NCI-H146 treated with DMSO at 0.1 percent for 48 hours (cell line): ENCODE measurements around the gene TMC2.
A peak's percentile ranks its signal among the peaks of the same experiment; 100 is the strongest.
"Not testable (repeated sequence)": the region's sequence is repeated elsewhere in the genome, so short reads cannot be mapped to it uniquely, and the experiment has no call there.

ENCODE experiments used
- DNase-seq: peaks from one replicate; lab custom pipeline; 2025; ENCODE audit not compliant: unreplicated experiment; lab: John Stamatoyannopoulos, UW

Gene TMC2

DNA sequence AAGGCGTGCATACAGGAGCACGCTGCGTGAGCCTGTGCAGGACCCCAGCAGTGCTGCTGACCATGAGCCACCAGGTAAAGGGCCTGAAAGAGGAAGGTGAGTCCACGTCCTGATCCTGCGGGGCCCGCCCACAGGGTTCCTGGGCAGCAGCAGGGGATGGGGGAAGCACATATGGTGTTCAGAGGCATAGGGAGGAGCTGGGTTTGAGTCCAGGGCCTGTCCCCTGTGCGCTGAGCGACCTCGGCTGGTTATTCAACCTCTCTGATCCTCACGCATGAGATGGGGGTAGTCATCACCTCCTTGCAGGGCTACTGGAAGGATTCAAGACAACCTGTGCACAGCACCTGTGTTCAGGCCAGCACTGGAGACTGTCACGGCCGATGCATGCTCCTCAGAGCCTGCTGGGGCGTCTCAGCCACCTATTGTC, at the start of gene TMC2:
TMC2 (plus strand) TSS at position 14 of the 427 bp plus-strand sequence; CDS start at position 63, 49 bp downstream.
- no peak for DNase-seq

DNA sequence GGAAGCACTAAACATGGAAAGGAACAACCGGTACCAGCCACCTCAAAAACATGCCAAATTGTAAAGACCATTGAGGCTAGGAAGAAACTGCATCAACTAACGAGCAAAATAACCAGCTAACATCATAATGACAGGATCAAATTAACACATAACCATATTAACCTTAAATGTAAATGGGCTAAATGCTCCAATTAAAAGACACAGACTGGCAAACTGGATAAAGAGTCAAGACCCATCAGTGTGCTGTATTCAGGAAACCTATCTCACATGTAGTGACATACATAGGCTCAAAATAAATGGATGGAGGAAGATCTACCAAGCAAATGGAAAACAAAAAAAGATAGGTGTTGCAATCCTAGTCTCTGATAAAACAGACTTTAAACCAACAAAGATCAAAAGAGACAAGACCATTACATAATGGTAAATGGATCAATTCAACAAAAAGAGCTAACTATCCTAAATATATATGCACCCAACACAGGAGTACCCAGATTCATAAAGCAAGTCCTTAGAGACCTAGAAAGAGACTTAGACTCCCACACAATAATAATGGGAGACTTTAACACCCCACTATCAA, 33.5 kb upstream of the TMC2 start:
- DNase-seq: not testable (repeated sequence)

- DNase-seq: not testable (repeated sequence)
Measured at GRCh38 chr20:2504803-2505202, 31.6 kb upstream of the TMC2 start.

DNA sequence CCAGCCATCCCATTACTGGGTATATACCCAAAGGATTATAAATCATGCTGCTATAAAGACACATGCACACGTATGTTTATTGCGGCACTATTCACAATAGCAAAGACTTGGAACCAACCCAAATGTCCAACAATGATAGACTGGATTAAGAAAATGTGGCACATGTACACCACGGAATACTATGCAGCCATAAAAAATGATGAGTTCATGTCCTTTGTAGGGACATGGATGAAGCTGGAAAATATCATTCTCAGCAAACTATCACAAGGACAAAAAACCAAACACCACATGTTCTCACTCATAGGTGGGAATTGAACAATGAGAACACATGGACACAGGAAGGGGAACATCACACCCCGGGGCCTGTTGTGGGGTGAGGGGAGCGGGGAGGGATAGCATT, 29.9 kb upstream of the TMC2 start:
- not testable (repeated sequence) for DNase-seq

- no peak for DNase-seq
Measured at GRCh38 chr20:2507464-2507863, 28.9 kb upstream of the TMC2 start.

- DNase-seq: no peak
Measured at GRCh38 chr20:2507875-2508630, 28.3 kb upstream of the TMC2 start.

DNA sequence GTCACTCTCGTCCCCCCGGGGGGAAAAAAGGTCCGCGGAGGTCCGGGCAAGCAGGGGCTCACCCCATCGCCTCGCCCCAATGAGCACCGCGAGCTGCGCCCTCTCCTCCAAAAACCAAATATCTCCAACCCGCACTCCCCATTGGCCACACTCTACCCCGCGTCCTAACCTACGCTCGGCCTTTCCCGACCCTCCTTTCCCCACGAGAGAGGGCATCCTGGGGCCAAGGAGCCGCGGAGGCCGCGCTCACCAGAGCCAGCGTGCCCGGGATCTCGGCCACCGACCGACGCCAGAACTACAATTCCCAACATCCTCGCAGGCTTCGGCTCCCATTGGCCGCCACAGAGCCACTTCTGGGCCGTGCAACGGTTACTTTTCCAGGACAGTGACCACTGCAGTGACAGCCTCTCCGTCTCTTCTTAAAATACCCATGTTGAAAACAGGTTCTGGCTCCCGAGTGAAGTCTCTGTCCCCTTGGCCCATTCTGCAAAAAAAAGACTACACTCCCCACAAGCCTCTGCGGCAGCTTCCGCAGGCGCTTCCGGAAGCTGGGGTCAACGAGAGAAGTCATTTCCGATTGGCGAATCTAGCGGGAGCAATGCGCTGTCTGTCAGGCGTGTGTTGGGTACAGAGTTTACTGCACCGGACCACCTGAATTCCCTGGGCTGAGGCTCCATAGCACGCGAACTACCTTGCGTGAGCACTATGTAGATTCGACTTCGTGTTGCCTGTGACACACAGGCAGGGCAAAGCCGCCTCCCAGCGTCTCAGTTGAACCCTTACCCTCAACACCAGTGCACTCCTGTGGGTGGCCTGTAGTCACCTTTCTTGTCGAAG, 27.5 kb upstream of the TMC2 start, which contains the start of gene ZNF343:
ZNF343 (minus strand) TSS at position 285 of the 837 bp plus-strand sequence. CDS start 15,020 bp downstream, outside the sequence.
- DNase-seq: peak; percentile 92

DNA sequence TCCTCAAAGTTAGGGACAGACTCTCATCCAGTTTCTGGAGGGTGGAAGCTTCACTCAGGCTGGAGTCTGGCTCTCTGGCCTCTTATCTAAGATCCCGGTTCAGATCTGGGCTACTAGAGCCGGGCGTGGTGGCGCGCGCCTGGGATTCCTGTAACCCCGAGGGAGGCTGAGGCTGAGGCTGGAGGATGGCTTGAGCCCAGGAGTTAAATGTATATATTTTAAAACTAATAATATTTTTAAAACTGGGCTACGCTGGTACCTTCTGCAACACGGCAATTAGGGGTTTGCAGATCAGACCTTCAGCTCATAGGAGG, 26.9 kb upstream of the TMC2 start:
- DNase-seq: no peak

DNA sequence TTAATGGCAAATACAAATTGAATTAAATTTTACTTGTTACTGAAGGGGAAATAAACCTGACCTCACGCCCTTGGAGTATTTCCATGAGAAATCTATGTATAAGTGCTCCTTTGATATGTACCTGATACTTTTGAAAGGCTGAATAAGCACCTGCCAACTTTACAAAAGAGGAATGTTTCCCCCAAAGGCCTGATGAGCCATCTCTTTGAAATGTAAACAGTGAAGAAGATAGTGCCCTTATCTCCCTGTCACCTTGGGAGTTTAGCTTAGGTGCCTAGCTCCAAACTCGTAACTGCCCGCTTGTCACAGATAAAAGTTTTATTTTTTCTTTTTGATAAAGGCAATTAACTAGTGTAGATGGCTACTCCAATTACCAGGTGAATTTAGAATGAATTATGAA, 26.6 kb upstream of the TMC2 start:
- DNase-seq: peak; percentile 39

DNA sequence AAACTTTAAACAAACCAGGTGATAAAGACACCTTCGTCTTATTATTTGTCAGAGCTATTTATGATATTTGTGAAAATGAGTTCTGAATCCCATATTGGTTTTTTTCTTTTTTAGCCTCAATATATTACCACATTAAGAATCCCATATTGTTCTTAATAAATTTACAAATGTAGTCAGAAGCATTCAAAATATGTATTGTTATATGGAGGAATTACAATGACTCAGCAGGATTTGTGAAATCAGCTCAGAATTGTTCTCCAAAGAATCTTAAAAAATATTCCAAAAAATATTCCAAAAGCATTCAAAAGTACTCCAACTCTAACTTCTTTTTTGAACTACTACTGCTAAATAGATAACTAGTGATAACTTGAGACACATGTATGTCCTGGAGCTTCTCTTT, 21.2 kb upstream of the TMC2 start:
- DNase-seq: no peak

DNA sequence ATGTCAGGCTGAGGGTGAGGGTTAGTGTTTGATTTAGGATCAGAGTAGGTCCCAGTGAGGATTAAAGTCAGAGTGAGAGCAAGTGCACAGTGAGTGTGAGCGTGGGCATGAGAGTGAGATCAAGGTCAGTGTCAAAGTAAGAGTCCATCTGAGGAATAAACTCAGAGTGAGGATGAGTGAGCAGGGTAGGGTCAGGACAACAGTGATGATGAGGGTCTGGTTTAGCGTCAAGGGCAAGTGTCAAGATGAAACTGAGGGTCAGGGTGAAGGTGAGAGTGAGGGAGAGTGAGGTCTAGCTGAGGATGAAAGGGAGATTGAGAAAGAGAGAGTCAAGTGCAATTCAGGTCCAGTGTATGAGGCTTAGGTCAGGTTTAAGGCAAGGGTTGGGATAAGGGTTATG, 20.0 kb upstream of the TMC2 start:
- no peak for DNase-seq

GRCh38 chr20:2518096-2518495, 18.3 kb upstream of the TMC2 start:
- no peak for DNase-seq

DNA sequence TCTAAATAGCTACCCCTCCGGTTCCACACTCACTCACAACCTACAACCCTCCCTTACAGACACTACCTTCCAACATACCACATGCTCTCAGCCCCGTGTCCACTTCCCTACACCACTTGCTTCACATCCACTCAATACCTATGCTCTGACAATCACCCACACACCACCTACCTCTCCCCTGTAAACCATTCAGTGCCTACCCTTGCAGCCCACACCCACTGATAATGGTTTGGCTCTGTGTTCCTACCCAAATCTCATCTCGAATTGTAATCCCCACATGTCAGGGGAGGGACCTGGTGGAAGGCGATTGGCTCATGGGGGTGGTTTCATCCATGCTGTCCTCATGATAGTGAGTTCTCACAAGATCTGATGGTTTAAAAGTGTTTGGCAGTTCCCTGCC, 17.8 kb upstream of the TMC2 start:
- no peak for DNase-seq

DNA sequence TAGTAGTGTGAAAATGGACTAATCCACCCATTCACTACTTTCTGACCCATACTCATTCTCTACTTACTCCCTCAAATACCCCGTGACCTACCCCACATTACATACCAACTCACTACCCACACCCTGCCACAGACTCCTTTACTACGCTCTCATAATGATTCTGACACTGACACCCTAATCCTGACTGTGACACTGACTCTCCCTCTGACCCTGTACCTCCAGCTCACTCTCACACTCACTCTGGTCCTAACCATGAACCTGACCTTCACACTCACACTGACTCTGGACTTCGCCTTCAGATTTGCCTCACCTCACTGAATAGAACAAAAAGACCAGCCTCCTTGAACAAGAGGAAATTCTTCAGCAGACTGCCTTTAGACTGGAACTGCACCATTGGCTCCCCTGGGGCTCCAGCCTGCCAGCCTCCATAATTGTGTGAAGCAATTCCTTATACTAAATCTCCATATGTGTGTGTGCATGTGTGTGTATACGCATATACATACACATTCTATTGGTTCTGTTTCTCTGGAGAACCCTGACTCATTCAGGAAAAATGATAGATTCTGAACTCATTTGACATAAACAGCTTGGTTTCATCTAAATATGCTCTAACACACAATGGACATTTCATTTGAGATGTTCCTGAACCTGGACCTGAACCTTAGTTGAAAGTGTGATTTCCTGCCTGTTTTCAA, 17.1 kb upstream of the TMC2 start:
- no peak for DNase-seq

DNA sequence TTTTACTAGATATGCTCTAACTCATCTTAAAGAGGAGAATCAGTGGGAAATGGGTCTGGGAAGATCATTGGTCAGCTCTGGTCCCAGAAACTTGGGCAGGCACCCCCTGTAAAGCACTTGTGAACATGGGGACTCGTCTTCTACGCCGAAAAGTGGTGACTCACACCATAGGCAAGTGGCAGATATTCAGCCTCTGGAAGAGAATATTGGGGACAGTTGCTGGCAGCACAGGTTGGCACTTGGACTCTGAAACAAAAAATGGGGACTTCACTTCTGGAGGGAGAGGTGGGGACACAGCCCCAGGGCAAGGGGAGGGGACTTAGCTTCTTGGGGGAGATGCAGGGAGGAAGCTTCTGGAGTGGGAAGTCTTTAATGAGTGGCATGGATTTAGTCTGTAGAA, 15.8 kb upstream of the TMC2 start:
- DNase-seq: no peak

DNA sequence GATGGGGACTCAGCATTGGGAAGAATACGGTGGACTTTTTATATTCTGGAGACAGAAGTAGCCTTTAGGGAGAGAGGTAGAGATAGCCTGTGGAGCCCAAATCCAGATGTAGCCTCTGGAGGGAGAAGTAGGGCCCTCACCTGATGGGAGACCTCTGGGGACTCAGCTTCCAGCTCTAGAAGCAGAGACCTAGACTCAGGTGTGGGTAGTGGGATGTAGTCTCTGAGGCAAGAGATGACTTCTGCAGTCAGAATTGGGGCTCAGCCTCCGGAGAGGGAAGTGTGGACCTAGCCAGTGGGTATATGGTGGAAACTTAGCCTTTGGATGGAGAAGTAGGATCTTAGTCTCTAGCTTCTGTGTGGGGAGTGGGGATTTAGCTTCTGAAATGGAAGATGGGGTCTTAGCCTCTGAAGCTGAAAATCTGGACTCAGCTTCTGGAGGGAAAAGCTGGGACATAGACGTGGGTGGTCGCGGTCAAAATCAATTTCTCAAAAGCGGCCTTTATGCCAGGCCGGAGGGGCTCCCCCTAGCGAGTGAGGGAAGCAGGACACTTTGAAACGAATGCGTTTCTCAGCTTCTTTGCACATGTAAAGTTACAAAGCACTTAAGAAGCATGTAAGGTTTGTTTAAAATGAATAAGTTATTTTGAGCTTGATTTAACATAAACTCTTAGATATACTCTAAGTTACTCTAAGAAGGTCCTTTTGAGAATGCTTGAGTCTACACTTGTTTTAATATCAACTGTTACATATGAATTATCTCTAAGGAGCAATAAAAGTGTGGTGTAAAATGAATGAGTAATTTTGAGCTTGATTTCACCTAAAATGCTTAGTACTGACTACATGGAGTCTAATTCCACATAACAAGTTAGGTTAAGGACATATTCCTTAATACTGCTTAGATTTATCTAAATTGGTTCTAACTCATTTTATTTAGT, 14.7 kb upstream of the TMC2 start:
- DNase-seq: no peak

DNA sequence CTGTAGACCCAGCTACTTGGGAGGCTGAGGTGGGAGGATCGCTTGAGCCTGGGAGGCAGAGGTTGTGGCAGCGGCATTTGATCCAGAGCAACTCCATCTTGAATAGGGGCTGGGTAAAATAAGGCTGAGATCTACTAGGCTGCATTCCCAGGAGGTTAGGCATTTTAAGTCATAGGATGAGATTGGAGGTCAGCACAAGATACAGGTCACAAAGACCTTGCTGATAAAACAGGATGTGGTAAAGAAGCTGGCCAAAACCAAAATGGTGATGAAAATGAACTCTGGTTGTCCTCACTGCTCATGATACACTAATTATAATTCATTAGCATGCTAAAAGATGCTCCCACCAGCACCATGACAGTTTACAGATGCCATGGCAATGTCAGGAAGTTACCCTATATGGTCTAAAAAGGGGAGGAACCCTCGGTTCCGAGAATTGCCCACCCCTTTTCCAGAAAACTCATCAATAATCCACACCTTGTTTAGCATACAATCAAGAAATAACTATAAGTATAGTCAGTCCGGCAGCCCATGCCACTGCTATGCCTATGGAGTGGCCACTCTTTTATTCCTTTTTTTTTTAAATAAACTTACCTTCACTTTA, 13.4 kb upstream of the TMC2 start:
- not testable (repeated sequence) for DNase-seq

DNA sequence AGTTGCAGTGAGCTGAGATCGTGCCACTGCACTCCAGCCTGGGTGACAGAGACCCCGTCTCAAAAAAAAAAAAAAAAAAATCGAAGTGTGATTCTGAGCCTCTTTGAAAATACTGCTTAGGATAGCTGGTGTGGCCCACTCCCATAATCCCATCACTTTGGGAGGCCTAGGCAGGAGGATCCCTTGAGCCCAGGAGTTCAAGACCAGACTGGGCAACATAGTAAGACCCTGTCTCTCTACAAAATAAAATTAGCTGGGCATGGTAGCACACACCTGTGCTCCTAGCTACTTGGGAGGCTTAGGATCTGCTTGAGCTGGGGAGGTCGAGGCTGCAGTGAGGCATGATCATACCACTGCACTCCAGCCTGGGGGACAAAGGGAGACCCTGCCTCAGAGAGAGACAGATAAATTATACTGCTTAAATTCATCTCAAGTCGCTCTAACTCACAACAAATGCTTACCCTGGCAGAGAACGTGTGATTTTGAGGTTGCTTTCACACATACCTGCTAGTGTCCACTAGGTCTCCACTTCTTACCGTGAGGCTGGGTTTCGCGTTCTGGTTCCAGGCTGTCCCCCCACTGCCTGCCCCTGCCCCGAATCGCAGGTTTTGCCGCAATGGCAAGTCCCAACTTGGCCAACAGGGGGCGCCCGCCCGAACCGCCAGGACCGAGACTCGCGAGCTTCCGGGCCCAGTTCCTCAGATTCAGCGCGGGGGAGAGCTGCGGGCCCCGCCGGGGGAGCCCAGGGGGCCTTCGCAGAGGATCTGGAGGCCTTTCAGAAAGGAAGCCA, 12.3 kb upstream of the TMC2 start:
- peak; percentile 70 for DNase-seq
